GM18861 (cell line): Measurements from ENCODE around the gene ZNF554.

ENCODE experiments used
- ATAC-seq: cut with Tn5 transposase; IDR thresholded peaks from one replicate; pipeline ENCODE4 v1.9.1; 2021; ENCODE audit not compliant: unreplicated experiment

The ZNF554 gene

DNA sequence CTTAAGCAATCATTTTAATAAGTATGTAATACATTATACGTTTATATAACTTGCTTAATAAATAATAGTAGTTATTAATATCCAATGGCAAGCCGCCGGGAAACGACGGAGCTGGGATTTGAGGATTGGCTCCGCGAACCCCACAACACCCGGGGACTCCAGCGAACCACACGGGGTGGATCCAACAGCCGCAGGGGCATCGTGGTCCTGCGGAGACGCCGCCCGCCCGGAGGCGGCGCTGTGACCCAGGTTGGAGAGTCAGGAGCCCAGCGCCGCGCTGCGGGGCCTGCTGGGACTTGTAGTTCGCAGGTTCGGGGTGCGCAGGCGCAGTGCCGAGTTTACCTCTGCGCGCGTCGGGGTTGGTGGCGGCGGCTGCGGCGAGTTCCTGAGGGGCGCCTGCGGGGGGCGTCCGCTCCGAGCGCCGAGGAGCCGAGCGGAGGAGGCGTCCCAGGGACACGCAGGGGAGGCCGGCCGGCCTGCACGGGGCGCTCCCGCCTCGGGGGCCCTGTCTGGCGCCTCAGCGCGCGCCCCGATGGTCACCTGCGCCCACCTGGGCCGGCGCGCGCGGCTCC lies at the start of gene ZNF554:
Gene ZNF554, plus strand, starts transcription at position 329 of the 572 bp plus-strand sequence. Its CDS starts 204 bp downstream, at position 533.
- ATAC-seq = peak; percentile 93

DNA sequence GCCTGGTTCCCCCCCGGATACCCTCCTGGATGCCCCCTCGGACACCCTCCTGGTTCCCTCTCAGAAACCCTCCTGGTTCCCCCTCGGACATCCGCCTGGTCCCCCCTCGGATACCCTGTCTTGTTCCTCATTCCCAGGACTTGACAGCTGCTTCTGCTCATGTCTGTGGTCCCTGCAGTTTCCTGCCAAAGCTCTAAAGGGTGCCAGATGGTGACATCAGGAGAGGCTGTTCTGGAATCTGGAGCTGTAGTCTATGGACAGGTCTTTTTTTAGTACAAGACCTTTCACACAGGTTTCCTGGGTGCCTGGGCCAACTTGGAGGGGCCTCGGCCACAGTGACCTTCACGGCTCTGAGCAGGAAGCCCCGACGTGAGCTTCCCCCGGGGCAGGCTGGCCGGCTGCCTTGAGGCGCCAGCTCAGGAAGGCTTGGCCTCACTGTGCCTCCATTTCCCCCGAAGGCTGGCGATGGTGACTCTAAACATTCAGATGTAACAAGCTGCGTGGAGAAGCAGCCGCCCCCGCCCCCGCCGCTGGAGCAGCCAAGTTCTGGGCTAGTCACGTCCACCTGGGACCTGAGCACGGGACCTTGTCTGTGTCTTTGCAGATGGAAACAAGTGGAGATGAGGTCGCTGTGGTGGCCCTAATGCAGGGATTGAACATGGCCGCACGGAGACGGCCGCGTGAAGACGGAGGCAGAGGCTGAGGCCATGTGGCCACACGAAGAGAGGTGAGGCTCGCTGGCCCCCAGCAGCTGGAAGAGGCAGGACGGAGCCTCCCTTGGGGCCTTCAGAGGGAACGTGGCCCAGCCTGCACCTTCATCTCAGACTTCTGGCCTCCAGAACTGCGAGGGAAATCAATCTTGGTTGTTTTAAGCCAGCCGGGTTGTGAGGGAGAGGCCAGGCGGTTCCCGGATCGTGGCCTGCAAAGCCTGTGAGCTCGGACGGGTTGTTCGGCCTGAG lies 49.3 kb upstream of the ZNF554 start:
- no peak for ATAC-seq

DNA sequence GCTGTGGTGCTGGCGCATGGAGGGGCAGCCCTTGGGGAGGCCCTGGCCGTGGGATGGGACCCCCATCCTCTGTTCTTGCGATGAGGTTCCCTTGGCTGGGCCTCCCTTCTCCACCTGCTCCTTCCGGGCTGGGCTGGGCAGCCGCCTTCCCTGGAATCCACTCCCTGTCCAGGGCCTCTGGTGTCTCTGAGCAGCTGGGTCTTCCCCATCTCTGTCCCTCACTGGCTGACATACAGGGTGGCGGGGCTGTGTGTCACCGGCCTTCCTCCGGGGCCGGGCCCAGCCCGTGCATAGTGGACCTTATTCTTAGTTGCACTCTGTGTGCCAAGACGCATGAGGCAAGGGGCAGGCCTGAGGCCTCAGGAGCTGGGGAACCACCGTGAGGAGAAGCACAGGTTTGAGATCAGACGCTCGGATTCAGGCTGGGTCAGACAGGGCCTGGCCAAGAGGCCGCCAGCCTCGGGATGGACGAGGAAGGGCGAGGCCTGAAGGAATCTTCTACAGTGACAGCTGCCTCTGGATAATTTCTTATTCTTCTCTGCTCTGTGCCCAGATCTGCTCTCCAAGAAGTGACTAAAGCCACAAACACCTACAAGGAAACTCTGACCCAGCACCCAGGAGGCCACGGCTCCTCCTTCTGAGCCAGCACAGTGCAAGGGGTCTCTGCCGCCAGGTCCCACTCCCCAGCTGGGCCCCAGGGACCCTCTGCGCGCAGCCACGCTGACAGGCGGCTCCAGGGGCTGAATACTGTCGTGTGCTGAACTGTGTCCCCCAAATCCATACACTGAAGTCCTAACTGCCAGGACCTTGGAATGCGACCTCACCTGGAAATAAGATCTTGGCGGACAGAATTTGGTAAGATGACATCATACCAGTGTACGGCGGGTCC lies 47.6 kb upstream of the ZNF554 start:
- no peak for ATAC-seq

DNA sequence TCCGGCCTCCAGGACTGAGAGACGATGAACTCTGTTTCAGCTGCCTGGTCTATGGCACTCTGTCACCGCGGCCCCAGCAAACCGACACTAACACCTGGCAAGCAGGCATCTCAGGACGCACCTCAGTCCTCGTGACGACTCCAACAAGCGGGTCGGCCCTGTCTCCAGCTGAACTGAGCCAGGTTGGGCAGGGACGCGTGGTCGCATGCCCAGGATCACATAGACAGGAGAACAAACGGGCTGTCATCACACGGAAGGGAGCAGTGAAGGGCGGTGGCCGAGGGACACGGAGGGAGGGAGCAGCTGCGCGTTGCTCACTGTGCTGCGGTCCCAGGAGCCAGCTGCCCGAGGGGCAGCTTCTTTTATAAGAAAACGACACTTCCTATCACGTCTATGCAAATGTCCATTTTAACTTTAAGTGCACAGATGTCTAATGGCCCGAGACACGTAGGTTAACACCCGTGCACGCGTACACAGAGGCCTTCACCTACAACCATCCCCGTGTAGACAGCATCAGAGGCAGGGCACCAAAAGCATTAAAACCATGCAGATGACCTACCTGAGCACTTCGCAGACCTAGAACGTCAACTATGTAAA lies 45.5 kb upstream of the ZNF554 start:
- ATAC-seq = no peak

DNA sequence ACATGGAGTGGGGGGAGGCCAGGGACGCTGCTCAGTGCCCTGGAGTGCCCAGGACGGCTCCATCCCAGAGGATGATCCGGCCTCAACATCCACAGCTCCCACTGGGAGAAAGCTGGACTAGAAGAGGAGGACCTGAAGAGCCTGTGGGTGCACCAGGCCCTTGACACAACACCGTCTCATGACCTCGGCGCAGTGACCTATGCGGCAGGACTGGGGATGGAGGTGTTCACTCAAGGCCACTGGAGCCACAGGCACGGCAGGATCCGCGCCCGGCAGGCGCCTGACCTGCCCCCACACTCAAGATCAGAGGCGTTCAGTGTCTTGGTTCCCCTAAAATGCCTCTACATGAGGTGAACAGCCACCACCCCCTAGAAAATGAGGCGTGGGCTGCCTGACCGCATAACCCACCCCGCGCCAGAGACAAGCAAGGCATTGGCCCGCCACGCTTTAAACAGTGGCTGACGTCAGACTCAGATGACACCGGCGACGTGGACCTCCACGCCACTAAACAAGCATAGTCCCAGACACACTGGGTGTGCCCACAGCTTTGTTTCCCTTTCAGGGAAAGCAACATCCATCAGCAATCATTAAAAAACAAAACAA lies 44.6 kb upstream of the ZNF554 start:
- no peak for ATAC-seq

DNA sequence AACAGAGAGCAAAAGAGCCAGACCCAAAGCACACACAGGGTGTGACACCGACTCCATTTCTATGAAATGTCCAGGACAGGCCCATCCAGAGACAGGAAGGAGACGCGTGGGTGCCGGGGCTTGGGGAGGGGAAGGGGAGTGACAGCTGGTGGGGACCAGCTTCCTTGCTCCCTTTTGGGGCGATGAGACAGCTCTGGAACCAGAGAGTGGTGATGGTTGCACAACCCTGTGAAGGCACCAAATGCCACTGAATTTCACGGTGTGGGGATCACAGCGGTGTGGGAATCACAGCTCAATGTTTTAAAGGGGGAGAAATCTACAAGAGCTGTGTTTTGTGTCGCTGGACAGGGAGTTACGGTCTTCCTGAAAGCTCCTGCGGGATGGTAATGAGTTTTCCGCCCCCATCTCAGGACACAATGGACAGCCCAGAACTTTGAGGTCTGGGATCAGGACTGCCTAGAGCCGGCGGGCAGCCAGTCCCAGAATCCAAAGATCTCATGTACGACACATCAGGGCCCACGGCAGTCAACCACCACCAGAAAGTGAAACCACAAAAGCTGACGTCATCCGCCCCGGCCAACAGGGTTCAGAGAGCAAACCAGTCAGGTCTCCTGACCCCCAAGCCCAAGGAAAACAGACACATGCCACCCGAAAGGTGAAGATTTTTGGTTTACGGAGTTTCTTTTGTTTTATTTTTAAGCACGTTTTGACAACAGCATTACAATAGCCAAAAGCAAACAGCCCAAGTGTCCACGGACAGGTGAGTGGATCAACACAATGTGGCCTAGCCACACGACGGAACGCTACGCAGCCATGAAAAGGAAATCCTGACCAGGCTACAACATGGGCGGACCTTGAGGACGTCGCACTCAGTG lies 43.9 kb upstream of the ZNF554 start:
- ATAC-seq = no peak

DNA sequence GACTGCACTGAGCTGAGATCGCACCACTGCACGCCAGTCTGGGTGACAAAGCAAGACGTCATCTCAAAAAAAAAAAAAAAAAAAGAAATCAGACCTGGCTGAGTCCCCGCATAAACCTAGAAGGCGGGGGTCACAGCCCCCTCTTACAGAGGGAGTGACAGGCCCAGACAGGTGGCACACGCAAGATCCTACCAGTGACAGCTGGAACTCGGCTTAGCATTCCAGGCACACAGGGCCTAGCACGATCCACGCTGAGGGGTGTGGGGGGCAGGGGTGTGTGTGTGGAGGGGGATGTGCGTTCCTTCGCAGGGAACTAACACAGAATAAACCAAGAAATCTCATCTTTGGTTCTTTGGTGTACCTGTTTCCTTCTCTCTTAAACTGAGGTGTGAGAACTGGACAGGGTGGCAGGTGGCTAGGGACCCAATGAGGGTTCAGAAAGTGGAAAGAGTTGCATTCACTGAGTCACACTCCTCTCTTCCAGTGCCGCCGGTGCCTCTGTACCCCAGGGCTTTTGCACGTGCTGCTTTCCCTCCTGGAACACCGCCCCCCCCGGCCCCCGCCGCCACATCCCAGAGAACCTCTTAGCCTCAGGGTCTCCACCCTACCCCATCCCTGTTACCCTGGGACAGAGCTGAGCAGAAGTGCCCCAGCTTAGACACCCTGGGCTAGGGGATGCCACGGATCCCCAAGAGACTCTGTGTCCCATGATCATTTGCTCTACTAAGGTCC lies 41.5 kb upstream of the ZNF554 start:
- no peak for ATAC-seq

DNA sequence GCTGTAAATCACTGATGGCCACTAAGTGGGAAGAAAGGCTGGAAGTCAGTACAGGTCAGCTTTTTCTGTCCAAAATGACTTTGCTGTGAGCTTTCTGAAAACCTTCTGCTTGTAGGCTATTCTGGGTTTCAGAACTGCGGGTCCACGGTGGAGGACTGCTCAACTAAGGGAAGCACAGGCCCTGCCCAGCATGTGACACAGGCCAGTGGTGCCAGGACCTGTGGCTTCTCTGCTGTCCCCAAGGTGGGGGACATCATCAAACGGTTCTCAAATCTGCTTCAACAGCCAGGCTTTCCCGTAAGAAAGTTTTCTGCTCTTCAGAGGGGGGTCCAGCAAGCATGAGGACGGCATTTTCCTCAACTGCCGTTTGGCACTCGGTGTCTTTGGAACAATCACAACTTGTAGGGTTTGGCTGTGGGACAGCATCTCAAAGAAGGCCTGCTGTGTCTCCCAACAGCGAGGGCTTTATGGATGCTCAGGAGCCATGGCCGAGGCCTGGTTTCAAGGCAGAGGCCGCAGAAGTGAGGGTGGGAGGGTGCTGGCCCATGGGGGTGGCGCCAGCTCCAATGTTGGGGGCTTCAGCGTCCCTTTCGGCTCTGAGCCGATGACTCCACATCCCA lies 40.4 kb upstream of the ZNF554 start:
- ATAC-seq = no peak

DNA sequence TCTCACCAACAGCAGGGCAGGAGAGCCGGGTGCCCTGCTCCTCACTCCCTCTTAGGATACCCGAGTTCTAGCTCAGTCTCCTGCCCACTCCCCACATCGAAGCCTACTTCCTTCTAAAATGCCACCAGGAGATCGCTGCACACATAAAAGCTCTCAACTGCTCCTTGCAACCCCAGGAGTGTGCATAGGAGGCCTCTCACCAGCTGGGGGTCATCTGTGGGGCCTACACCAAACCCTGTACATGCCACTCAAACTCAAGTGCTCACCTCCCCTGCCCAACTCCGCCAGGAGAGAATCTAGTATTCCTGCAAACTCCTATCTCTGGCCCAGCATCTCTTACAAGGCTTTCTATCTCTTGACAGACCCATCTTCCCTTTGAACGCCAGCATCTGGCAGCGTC lies 39.4 kb upstream of the ZNF554 start:
- ATAC-seq = no peak

DNA sequence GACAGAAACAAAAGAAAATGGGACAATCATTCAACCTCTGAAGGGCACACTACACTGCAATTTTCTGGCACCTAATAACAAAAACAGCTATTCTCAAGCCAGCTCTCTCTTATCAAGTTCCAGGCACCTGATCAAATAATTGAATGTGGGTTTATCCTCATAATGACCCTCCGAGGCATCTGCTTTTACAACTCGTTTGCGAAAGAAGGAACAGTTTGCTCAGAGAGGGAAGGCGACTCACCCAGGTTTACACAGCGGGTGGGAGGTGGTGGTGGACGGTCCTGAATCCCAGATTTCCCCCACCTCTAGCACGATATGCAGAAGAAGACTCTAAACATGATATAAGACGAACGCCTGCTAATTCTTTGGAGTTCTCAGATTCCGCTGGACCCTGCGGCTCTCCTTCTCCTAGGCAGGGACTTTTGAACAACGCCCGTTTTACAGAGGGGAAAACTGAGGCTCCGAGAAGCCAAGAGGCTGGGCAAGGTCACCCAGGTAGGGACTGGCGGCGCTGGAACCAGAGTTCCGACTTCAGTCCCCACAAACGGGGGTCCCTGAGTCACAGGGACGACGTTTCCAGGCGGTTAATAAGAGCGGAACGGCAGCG lies 37.2 kb upstream of the ZNF554 start:
- ATAC-seq = no peak

DNA sequence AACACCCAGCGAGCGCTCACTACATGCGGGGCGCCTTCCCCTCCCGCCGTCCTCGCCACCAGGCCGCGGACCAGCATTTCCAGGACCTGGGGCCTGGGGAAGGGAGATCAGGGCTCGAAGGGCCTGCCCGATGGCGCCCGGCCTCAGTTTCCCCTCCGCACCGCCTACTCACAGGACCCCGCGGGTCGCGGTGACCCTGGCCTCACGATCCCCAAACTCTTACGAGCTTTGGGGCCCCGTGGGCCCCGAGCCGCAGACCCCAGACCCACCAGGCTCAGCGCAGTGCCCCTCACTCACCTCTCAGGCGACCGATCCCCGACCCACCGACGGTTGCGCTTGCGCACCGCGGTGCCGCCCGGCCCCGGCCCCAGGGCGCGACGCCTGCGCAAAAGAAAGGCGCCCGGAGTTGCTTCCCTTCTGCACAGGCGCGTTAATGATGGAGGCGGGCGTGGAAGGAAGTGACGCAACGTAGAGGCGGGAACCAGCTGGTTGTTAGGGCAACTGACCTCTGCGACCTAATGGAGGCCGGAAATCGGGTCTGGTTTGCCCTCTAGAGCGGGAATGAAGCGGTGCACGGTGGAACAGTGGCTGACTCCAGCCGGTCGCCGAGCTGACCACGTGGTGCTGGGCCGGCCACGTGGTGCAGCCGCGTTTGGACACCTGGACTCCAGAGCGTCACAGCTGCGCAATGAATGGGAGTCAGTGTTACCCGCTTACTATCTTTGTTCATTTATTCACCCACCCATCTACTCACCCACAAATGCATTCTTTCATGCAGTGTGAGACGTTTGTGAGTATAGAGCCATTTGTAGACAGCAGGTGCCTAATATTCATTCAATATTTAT lies 36.5 kb upstream of the ZNF554 start, which contains the start of gene SGTA:
Gene SGTA, minus strand, starts transcription at position 338 of the 845 bp plus-strand sequence. CDS start 14,205 bp downstream, outside the sequence.
- ATAC-seq = peak; percentile 64

DNA sequence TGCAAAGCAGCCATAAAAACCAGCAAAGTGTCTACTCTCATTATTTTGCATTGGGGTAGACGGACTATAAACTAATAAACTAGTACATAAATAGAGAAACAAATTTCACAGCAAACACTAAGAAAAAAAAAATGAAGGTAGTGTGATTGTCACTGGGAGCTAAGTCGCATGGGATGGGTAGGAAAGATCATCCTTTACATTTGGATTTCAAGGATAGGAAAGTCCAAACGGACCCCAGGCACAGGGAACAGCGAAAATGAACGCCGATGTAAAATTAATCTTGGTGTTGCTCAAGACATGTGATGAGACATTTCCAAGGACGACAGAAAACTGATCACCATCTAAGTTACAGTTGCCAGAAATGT lies 35.9 kb upstream of the ZNF554 start:
- ATAC-seq = no peak

DNA sequence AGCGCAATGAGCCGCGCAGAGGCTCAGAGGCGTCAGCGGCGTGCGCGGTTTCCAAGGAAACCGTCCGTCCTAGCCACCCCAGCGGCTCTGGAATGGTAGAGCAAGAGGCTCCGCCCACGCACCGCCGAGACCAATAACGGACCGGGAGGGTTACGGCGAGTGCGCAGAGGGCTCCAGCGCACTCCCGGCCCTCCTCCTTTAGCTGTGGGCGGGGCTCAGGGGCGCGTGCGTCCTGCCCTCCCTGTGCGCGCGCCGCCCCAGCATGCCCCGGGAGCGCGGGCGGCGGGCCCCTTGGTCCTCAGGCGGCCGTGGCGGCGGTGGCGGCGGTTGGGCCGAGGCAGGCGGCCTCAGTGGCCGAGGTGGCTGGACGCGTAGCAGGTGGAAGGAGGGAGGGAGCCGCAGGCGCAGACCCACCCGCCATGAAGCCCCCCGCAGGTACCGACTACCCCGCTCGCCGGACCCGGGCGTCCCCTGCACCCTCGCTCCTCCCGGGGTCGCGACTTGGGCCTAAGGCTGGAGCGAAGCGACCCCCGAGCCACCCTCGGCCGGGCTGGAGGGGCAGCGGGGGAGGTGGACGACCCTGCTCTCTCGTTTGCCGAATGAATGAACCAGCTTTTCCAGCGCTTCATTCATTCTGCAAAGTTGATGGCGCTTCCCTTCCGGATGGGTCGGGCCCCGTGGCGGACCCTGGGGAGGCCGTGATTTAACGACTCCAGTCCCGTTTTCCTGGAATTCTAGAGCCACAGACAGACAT lies 34.2 kb upstream of the ZNF554 start, which contains the start of gene THOP1:
Gene THOP1, plus strand, starts transcription at position 260 of the 754 bp plus-strand sequence. Its CDS starts 160 bp downstream, at position 420.
- ATAC-seq = peak; percentile 53

DNA sequence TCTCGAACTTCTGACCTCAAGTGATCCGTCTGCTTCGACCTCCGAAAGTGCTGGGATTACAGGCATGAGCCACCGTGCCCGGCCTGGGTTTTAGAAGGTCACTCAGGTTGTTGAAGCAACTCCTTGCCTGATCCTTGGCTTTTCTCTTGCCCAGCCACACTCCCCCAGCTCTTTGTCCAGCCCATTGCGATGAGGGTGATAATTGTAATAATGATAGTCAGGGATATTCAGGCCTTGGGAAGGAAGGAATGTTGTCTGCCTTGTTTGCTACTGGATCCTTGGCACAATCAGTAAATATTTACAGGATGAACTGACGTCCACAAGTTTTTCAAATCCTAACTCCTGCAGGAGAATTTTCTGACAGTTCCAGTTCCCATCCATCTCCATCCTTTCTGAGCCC lies 32.6 kb upstream of the ZNF554 start:
- no peak for ATAC-seq

DNA sequence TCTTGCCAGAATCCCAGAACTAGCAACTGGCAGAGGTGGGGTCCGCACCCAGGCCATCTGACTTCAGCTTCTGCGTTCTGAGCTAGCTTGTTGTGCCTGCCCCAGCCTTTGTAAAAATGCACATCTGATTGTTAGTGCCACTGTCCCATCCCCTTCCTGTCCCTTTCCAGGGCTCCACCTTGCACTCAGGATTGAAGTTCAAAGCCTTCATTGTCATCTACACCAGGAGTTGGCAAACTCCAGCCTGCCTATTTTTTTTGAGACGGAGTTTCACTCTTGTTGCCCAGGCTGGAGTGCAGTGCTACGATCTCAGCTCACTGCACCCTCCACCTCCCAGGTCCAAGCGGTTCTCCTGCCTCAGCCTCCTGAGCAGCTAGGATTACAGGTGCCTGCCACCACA lies 31.4 kb upstream of the ZNF554 start:
- no peak for ATAC-seq

DNA sequence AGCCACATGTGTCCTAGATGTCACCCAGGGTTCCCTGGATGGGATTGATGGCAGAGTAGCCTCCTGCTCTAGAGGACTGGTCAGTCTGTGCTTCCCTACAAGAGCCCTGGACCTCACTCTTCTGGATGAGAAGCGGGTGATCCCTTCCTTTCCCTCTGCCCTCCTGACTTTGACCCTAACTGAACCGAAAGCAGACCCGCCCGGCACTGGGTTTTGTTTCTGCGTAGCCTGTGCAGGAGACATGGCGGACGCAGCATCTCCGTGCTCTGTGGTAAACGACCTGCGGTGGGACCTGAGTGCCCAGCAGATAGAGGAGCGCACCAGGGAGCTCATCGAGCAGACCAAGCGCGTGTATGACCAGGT lies 29.5 kb upstream of the ZNF554 start:
- ATAC-seq = no peak
